GM21390 (cell line): ENCODE data around the gene INHBB.
"Not testable (repeated sequence)": the region's sequence is repeated elsewhere in the genome, so short reads cannot be mapped to it uniquely, and the experiment has no call there.

ENCODE experiments used
- ATAC-seq: cut with Tn5 transposase; IDR thresholded peaks from one replicate; pipeline ENCODE4 v1.9.1; 2021; ENCODE audit not compliant: unreplicated experiment

Gene INHBB

GRCh38 chr2:120378605-120379004, 32.7 kb downstream of the INHBB start:
- no peak for ATAC-seq

DNA sequence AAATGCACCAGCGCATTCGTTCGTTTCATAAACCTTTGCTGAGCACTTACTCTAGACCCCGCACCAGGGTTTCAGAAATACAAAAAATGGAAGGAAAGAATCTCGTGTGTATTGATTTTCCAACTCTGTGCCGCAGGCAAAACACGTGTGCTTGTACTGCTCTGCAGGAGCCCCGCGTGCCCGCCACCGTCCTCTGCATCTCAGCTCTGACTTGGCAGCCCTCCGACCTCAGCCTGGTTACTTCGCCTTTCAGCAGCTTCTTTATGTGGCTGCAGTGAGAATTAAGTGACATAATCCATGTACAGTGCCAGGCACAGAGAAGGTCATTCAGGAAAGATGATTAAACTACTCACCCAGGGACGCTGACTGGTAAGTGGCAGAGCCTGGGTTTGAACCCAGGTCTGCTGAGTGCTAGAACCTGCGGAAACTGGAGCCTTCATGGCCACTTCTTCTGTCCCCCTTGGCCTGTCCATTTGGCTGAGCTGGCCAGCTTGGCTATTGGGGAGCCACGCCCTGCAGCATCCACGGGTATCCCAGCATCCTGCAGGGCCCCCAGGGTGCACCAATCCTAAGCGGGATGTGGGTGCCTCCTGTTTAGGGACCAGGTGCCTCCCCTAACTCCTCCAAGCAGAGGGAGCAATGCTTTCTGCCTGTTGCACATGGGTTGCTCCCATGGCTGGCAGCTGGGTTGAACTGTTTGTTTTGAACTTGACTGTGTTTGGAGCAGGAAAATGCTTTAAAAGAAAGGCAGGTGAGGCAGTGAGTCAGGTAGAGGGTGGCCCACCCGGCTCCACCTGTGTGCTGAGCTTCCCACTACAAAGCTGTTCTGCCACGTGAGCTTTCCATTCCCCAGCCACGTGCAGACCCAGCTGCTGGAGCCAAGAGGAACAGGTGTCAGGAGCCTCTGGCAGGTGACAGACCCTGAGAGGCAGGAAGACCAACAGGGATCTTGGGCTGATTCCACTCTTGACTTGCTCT, 34.3 kb downstream of the INHBB start:
- ATAC-seq: no peak

GRCh38 chr2:120381192-120381591, 35.3 kb downstream of the INHBB start:
- ATAC-seq: no peak

- ATAC-seq: no peak
Measured at GRCh38 chr2:120381661-120382060, 35.7 kb downstream of the INHBB start.

DNA sequence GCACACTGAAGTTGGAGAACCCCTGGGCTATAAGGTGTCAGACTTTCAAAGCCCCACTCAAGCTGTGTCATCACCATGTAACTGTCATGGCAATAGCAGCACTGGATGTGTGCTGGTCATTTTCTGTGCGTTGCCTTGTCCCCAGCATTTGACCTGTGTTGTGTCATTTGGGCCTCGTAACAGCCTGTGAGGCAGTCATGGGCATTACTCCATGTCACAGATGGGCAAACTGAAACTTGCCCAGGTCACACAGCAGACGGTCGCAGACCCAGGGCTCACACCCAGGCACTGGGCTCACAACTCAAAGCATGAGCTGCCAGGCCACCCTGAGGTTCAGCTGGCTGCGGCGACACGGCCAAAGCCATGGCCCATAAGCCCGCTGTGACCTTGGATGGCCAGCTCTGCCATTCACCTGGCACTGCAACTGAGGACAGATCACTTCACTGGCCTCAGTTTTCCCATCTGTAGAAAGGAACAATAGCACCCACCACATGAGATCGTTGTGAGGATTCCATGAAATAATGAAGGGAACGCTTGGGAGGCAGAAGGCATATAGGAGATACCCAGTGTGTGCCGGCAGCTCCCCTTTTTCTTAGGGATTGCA, 36.7 kb downstream of the INHBB start:
- ATAC-seq: no peak

- ATAC-seq: no peak
Measured at GRCh38 chr2:120383191-120383590, 37.3 kb downstream of the INHBB start.

GRCh38 chr2:120383631-120384340, 37.9 kb downstream of the INHBB start:
- no peak for ATAC-seq

- ATAC-seq: no peak
Measured at GRCh38 chr2:120384486-120385354, 38.8 kb downstream of the INHBB start.

DNA sequence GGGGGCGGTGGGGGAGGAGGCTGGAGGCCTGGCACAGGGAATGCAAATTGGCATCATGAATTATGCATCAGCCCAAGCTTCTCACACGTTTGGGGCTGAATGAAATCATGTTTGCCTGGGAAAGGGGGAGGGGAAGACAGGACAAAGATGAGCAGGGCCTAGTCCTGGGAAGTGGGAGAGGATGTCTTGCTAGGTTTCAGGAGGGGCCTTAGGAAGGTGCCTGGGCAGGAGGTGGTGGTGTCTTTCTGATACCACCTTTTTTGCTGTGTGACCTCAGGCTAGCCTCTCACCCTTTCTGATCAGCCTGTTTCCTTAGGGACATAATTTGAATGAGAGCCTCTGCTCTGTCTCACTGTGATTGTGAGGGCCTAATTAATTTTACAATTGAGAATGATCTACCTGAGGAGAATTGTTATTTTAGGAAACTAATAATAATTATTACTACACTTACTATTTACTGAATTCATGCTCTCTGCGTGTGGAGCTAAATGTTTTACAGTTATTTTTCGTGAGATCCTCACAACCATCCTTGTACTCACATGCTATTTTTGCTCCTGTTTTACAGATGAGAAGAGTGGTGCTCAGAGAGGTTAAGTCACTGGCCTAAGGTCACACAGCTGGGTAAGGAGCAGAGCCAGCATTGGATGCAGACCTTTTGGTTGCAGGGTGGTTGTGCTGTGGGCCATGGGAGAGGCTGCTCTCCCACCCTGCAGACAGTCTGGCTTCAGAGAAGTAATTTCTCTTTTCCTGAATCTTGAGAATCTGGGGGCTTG, 39.6 kb downstream of the INHBB start:
- no peak for ATAC-seq

DNA sequence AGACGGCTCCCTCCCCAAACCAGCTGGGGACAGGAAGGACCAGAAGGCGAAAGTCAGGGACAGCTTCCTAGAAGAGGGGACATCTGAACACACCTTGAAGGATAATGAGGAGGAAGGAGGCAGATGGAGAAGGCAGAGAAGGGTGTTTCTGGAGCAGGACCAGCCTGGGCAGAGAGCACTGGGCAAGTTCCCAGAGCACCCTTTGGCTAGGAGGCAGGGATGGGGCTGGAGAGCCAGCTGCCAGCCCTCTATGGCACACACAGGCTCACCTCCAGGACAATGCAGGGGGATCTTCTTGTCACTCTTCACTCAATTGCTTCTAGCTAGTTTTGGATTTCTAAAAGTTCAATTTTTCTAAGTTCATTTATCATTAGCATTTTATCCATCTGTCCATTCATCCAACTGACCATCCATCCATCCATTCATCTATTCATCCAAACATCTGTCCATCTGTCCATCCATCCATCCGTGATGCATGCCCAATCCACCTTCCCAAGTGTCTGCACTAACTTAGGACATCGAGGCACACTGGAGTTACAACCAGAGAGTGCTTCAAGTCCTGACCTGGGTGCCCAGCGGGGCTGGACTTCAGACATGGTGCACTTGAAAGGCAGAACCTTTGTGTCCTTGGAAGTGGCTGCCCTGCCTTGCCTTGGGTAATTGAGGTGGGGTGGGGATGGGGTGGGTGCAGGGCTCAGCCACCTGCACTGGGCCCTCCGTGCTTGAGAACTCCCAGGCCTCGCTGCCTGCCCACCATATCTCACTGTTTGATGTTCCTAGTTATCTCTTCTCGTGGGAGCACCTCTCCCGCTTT, 42.5 kb downstream of the INHBB start:
- no peak for ATAC-seq

- ATAC-seq: no peak
Measured at GRCh38 chr2:120389036-120389391, 43.1 kb downstream of the INHBB start.

- no peak for ATAC-seq
Measured at GRCh38 chr2:120390381-120391055, 44.6 kb downstream of the INHBB start.

- ATAC-seq: not testable (repeated sequence)
Measured at GRCh38 chr2:120391382-120391781, 45.4 kb downstream of the INHBB start.

GRCh38 chr2:120391911-120392665, 46.2 kb downstream of the INHBB start:
- ATAC-seq: no peak

DNA sequence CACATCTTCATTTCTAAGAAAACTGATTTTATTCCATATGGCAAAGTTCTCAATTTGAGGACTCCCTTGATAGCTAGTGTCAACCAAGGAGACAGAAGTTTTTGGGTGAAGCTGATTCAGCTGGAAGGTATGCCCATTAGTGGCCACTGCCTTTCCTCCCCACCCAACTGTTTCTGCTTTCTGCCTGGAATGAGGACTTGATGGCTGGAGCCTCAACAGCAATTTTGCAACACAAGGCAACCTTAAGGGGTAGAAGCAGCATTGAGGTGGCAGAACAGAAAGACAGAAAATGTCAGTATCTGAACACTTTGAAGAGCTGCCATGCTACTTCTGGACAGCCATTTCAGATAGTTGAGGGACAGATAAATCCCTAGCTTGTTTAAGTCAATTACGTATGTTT, 47.0 kb downstream of the INHBB start:
- no peak for ATAC-seq

GRCh38 chr2:120393456-120393855, 47.5 kb downstream of the INHBB start:
- ATAC-seq: no peak

DNA sequence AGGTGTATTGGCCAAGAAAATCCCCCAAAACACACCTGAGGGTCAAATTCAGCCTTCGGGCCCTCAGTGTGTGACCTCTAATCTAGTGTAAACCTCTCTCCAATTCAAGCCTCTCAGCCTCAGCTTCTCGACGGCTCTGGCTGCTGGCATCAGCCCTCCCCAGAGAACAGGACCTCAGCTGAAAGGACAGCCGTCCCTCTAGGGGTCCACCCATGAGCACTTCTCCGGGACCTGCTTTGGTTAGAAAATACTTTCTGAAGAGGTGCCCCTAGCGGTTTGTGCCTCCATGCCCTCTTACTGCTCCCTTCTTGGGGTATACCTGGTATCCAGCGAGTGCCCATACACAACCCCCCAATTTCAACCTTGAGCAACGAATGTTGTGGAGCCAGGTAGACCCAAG, 48.8 kb downstream of the INHBB start:
- ATAC-seq: no peak
